Uterus (tissue), 4 donors: ENCODE results near the gene IP6K1. TPM values are rescaled to one million over a fixed set of nuclear protein-coding genes. Genes with fewer than 3 reads are reported as not detected.

Experiments used
- DNase-seq, 2 donors: peaks; one replicate each; pipeline ENCODE4 v3.0.0-alpha.2; 2019 to 2020
- H3K27ac ChIP-seq, 2 donors: fragments of 200-600 bp; sonication (generic); 1 replicate in 1 of 2; 2 replicates in 1 of 2; pipeline ENCODE4 v1.5.1; 2016 to 2018
- H3K27me3 ChIP-seq, 2 donors: fragments of 200-600 bp; sonication (generic); one replicate each; pipeline ENCODE4 v1.5.1; 2018 to 2019; ENCODE audit warnings: control low read depth in 1 of 2
- H3K36me3 ChIP-seq, 2 donors: fragments of 200-600 bp; sonication (generic); one replicate each; pipeline ENCODE4 v1.5.1; 2019; ENCODE audit warnings: control low read depth in 1 of 2
- H3K4me1 ChIP-seq, 2 donors: fragments of 200-600 bp; sonication (generic); one replicate each; pipeline ENCODE4 v1.5.1; 2018 to 2019; ENCODE audit warnings: control low read depth in 1 of 2
- H3K4me3 ChIP-seq, 2 donors: fragments of 200-600 bp; sonication (generic); 1 replicate in 1 of 2; 2 replicates in 1 of 2; pipeline ENCODE4 v1.5.1; 2018 to 2019; ENCODE audit warnings: mild to moderate bottlenecking in 1 of 2
- H3K9me3 ChIP-seq, 2 donors: fragments of 200-600 bp; sonication (generic); one replicate each; pipeline ENCODE4 v1.5.1; 2019; ENCODE audit warnings: control low read depth in 1 of 2
- POLR2A ChIP-seq, 2 donors: fragments of 450-650 bp; IDR thresholded peaks; one replicate each; pipeline ENCODE4 v1.6.1; 2016; ENCODE audit warnings: antibody characterized with exemption in 2 of 2, mild to moderate bottlenecking in 1 of 2, moderate library complexity in 1 of 2
- intact Hi-C: fragments of 100-400 bp; cut with DNase I; formaldehyde crosslinking; loops from one replicate; pipeline ENCODE4 v1.15.1; 2023; ENCODE audit warnings: low total_unique reads
- total RNA-seq, 4 donors: library from RNA; depleted of rRNA in 3 of 4; stranded (reverse); fragments of >200 nt in 3 of 4; gene quantifications; one replicate each; pipeline versions ENCODE4 v1.1.0 to v1.2.4, GENCODE V29; 2014 to 2023
- TF ChIP-seq, protein P1 (sequence below), 4 experiments: fragments of 200-600 bp in 2 of 4; fragments of 450-650 bp in 2 of 4; sonication (generic) in 2 of 4; IDR thresholded peaks; one replicate each; pipeline ENCODE4 v1.5.1; 2016 to 2019; ENCODE audit warnings: antibody characterized with exemption in 4 of 4, mild to moderate bottlenecking in 2 of 4, moderate library complexity in 1 of 4
- donor health status: DM: yes; HTN: yes; CAD: no.

Gene IP6K1
- total RNA-seq, 4 donors from 2014 or later, result 41.8 to 58.4 (median 50.9) TPM

GRCh38 chr3:49793486-49794085, 7.2 kb upstream of the IP6K1 start:
- H3K27ac ChIP-seq, result no peak overlapping the region
- no peaks in the 10 kb centered on the region for H3K36me3 ChIP-seq
- no peak for TF ChIP-seq POLR2A (IDR thresholded peaks at IDR 0.05)
- TF ChIP-seq, protein P1, sequence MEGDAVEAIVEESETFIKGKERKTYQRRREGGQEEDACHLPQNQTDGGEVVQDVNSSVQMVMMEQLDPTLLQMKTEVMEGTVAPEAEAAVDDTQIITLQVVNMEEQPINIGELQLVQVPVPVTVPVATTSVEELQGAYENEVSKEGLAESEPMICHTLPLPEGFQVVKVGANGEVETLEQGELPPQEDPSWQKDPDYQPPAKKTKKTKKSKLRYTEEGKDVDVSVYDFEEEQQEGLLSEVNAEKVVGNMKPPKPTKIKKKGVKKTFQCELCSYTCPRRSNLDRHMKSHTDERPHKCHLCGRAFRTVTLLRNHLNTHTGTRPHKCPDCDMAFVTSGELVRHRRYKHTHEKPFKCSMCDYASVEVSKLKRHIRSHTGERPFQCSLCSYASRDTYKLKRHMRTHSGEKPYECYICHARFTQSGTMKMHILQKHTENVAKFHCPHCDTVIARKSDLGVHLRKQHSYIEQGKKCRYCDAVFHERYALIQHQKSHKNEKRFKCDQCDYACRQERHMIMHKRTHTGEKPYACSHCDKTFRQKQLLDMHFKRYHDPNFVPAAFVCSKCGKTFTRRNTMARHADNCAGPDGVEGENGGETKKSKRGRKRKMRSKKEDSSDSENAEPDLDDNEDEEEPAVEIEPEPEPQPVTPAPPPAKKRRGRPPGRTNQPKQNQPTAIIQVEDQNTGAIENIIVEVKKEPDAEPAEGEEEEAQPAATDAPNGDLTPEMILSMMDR (IDR thresholded peaks at IDR 0.05), result no peak
- H3K9me3 ChIP-seq, result no peaks in the 10 kb centered on the region
- peak in 1 of 2 donors; percentile 7 for DNase-seq
- no peaks in the 10 kb centered on the region for H3K27me3 ChIP-seq
- intact Hi-C loops, result no loop called here
- no peaks in the 10 kb centered on the region for H3K4me1 ChIP-seq
- no peak overlapping the region for H3K4me3 ChIP-seq

GRCh38 chr3:49792371-49793150, 6.2 kb upstream of the IP6K1 start:
- intact Hi-C loops, result no loop called here
- TF ChIP-seq, protein P1 (IDR thresholded peaks at IDR 0.05), result no peak
- TF ChIP-seq POLR2A (IDR thresholded peaks at IDR 0.05), result no peak
- no peak for DNase-seq
- no peaks in the 10 kb centered on the region for H3K36me3 ChIP-seq
- H3K27ac ChIP-seq, result no peak overlapping the region
- H3K9me3 ChIP-seq, result no peaks in the 10 kb centered on the region
- no peak overlapping the region for H3K4me3 ChIP-seq
- H3K27me3 ChIP-seq, result no peaks in the 10 kb centered on the region
- H3K4me1 ChIP-seq, result no peaks in the 10 kb centered on the region

GRCh38 chr3:49791571-49791970, 5.2 kb upstream of the IP6K1 start:
- intact Hi-C loops, result no loop called here

DNA sequence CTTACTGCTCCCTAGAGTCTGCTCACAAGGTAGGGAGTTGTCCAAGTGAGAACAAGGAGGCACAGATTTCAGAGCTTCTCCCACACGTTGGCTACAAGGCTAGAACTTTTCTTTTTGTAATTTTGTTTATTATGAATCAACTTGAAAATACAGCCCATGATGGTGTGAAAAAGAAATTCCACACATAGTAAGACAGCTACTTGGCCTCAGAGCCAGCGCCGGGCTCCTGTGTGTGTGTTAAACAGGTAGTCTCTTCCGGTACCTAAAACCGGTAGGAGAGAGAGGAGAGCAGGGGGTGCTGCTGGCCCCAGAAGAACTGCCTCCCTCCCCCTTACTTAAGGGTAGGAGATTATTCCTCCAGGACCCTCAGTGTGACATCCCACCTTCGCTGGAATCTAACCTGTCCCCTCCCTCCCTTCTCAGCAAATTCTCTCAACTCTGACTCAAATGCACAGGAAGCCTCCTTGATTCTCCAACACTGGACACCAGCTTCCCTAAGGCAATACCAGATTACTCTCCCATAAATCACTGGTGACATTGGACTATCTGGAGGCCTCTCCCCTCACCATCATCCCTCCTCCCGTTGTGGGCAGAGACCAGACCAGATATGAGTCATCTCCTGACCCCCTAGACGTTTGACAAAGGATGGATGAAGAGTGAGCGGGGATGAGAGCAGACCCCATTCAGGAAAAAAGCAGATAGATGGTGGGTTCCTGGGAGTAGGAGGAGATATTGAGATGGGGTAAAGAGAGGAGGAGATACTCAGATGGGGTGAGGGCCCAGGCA, 4.5 kb upstream of the IP6K1 start:
- no peaks in the 10 kb centered on the region for H3K4me1 ChIP-seq
- no peak for DNase-seq

More at GRCh38 chr3:49791571-49791970, 5.2 kb upstream of the IP6K1 start:
- no peak overlapping the region for H3K4me3 ChIP-seq
- no peak overlapping the region for H3K27ac ChIP-seq
- no peaks in the 10 kb centered on the region for H3K9me3 ChIP-seq
- DNase-seq, result no peak
- no peak for TF ChIP-seq POLR2A (IDR thresholded peaks at IDR 0.05)
- TF ChIP-seq, protein P1 (IDR thresholded peaks at IDR 0.05), result no peak
- no peaks in the 10 kb centered on the region for H3K4me1 ChIP-seq
- H3K36me3 ChIP-seq, result no peaks in the 10 kb centered on the region
- no peaks in the 10 kb centered on the region for H3K27me3 ChIP-seq

More for the DNA sequence above, 4.5 kb upstream of the IP6K1 start:
- H3K36me3 ChIP-seq, result no peaks in the 10 kb centered on the region
- TF ChIP-seq, protein P1 (IDR thresholded peaks at IDR 0.05), result no peak
- no peak for TF ChIP-seq POLR2A (IDR thresholded peaks at IDR 0.05)
- H3K9me3 ChIP-seq, result no peaks in the 10 kb centered on the region
- no peak overlapping the region for H3K4me3 ChIP-seq
- no peak overlapping the region for H3K27ac ChIP-seq
- no peaks in the 10 kb centered on the region for H3K27me3 ChIP-seq
- intact Hi-C loops, result no loop called here
